HG03103 (cell line): ENCODE data around the gene NT5DC3.

Source experiments
- ATAC-seq: cut with Tn5 transposase; IDR thresholded peaks from one replicate; pipeline ENCODE4 v1.9.1; 2021; ENCODE audit warnings: low read depth; ENCODE audit not compliant: unreplicated experiment

The NT5DC3 gene

DNA sequence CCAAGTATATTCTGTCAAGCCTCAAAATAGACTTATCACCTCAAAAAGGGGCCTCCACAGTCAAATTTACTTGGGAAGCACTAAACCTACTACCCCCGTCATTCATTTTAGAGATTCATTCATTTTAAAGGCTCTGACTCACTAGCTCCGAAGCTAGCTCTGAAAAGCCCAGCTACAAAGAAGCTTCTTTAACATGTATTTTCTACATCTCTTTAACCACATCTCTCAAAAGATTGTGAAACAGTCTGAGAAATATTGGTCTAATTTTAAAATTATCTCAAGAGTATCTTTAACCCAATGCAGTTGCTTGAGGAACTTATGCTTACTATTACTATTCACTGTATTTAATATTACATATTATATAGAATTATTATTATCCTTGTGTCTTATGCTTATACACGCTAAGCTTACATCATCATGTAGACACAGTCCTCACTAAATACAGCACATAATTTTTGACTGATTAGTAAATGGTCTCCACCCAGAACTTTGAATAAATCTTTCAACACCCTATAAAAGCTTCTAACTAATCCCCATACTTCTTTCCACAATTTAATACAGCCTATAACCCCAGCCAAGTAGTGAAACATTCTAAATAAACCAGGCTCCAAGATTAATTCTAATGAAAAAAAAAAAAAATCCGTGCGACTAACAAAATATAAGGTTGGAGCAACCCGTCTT is 7.8 kb downstream of the NT5DC3 start:
- no peak for ATAC-seq

- no peak for ATAC-seq
Observed at GRCh38 chr12:103832048-103832997, 8.7 kb downstream of the NT5DC3 start.

DNA sequence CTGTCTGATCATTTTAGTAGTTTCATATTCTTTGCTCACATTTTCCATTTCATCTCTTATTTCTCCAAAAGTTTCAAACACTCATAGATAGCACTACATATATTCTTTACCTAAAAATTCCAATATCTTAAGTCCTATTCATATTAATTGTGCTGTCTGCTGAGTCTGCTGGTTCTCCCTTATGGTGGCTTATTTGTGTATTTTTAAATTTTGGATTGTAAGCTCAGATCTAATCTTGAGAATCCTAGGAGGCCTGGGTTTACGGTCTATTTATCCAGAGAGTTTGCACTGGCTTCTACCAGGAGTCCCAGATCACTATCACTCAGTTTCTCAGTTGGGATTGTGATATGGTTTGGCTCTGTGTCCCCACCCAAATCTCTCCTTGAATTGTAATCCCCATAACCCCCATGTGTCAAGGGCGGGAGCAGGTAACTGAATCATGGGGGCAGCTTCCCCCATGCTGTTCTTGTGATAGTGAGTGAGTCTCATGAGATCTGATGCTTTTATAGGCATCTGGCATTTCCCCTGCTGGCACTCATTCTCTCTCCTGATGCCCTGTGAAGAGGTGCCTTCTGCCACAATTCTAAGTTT is 10.2 kb downstream of the NT5DC3 start:
- ATAC-seq: no peak

DNA sequence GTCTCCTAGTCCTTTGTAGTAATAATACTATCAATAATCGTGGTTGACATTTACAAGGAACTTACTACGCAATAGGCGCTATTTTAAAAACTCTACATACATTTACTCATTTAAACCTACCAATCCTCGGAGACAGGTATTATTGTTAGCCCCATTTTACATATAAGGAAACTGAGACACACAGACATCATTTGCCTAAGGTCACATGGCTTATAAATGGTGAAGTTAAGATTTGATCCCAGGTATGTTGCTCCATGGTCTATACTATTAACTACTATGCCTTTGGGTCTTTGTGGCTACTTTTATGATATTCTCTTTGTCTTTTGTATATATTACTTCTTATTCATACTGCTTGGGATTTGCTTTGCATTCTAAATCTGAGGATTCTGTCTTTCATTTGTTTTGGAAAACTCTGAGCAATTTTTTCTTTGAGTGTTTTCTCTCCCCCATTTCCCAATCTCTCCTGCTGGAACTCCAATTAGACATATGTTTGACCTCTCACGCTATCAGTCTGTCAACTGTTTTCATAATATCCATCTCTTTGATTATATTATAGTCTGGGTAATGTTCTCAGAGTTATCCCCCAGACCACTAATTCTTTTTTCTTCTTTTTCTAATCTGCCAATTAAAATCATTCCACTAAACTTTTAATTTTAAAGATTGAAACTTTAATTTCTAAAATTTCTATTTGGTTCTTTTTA is 10.9 kb downstream of the NT5DC3 start:
- ATAC-seq: no peak

DNA sequence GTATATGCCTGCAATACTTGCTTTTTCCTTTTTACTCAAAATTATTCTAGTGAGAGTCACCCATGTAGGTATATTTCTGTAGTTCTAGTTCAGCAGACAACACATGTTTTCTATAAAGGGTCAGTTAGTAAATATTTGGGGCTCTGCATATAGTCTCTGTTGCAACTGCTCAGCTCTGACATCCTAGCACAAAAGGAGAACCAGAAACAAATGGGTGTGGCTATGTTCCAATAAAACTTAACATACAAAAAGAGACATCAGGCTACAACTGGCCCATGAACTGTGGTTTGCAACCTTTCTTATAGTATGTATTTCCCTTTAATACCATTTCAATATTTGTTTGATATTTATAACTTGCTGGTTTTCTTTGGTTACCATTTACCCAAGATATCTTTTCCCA is 11.9 kb downstream of the NT5DC3 start:
- ATAC-seq: no peak

DNA sequence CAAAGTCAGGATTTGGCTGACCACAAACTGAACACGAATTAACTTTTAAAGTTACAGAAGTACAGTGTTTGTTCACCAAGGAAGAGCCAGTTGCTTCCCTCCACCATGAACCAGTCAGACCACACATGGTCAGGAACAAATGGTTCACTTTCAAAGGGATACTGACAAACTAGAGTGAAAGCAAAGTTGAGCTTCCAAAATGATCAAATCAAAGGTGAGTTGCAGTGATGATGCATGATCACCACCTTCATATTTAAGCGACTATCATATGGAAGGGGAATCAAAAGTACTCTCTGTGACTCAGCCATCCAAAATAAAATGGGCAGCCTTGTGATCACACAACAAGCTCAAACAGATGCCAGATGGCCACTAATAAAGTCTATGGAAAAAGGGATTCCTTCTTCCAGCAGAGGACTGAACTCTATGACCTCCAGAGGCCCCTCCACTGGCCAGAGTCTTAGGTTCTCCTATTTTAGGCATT is 13.1 kb downstream of the NT5DC3 start:
- ATAC-seq: no peak

- ATAC-seq: no peak
Observed at GRCh38 chr12:103824845-103825244, 16.2 kb downstream of the NT5DC3 start.

DNA sequence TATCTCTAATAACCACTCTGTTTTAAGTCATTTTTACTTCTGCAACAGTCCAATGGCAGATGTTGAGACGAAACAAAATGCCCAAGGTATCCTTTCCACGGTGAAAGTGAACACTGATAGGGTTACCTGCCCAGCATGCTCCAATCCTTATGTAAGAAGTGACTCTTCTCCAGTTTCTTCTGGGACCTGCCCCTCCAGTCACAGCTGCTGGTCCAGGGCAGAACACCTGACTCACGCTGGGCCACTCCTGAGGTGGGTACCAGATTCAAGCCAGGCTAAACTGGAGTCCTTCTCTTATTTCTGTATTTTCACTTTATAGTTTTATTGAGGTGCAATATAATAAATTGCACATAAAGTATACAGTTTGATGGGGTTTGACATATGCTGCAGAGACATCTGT is 16.7 kb downstream of the NT5DC3 start:
- ATAC-seq: no peak

GRCh38 chr12:103823871-103824270 is 17.2 kb downstream of the NT5DC3 start:
- ATAC-seq: no peak

DNA sequence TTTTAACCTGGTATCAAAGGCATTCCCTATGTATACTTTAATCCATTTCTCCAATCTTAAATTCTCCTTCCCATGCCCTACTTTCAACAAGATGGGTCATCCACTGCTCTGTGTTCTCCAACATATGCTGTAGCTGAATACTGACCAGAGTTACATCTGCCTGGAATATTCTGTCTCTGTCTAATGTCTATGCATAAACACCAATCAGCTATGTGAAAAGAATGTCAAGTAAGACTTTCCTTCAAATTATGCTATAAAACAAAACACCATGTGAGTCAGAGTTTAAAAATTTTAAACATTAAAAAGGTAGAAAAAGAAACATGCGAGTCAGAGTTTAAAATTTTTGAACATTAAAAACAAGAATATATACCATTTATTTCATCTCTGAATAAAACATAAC is 19.3 kb downstream of the NT5DC3 start:
- ATAC-seq: no peak

GRCh38 chr12:103820881-103821489 is 20.0 kb downstream of the NT5DC3 start:
- ATAC-seq: no peak

- ATAC-seq: no peak
Observed at GRCh38 chr12:103820361-103820760, 20.7 kb downstream of the NT5DC3 start.

GRCh38 chr12:103819892-103820291 is 21.1 kb downstream of the NT5DC3 start:
- no peak for ATAC-seq

- no peak for ATAC-seq
Observed at GRCh38 chr12:103819312-103819711, 21.7 kb downstream of the NT5DC3 start.

GRCh38 chr12:103817791-103818190 is 23.2 kb downstream of the NT5DC3 start:
- no peak for ATAC-seq

DNA sequence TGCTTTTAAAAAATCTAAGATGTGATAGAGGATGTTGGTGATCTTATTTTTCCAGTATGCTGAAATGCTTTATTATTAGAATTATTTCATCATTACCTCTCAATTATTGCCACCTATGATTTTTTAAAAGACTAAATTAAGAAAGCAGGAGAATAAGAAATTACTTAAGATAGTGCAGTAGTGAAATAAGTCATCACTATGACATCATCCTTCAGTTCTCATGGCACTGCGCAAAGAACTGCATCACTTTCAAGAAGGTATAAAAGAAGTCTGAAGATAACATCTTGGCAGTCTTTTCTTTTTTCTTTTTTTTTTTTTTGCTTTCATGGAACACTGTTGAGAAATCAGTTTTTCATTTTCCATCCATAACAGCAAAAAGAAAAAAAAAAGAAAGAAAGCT is 24.4 kb downstream of the NT5DC3 start:
- ATAC-seq: no peak

GRCh38 chr12:103814436-103814835 is 26.6 kb downstream of the NT5DC3 start:
- no peak for ATAC-seq

DNA sequence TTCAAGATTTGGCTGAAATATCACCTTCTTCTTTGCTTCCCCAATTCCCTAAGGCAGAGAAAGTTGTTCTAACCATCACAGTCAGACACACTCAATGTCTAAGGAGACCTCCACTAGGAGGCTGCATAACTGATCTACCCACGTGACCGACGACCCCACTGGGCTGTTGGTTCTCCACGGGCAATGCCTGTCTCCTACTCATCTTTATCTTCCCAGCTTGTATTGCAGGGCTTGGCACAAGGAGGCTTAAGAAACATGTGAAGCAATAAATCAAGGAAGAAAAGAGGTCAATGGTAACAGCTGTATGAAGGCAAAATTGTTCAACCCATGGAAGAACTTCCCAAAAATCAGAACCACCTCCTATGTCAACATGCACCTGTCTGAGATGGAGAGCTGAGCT is 27.1 kb downstream of the NT5DC3 start:
- ATAC-seq: no peak

GRCh38 chr12:103813426-103813825 is 27.6 kb downstream of the NT5DC3 start:
- ATAC-seq: no peak

DNA sequence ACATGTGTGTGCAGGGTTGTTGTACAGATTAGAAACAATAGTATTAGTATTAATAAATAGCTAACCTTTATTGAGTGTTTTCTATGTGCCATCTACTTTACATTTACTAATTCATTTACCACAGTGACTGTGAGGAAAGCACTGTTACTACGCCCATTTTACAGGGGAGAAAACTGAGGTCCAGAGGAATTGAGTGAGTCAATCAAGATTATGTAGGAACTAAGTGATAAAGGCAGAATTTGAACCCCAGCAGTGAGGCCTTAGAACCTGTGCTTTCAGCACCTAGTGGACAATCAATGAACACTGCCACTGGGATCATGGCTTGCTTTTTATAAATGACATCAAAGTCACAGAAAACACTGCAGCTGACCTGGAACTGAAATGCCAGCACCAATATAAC is 28.2 kb downstream of the NT5DC3 start:
- ATAC-seq: no peak
